Measurements from ENCODE around the gene XCL1. TPM values are rescaled to one million over a fixed set of nuclear protein-coding genes. Genes with fewer than 3 reads are reported as not detected.

The XCL1 gene
- polyA plus RNA-seq, 1 donor from 2014 or later, result 2.3 TPM

DNA sequence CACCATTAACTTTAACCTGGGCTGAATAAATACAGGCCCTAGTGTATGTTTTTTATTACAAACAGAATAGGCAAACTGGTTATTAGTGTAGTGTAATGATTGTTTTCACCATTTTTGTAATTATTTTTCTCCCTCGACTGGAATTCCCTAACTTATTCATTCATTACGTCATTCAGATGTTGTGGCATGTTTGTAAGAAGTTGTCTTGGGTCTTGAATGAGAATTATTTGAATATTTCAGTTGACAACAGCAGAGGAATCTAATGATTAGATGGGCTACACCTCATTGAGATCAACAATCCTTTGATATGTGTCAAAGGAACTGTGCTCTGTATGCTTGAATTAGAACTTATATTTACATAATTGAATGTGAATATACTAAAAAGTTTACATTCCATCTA lies 12.8 kb downstream of the XCL1 start:
- Histone ChIP-seq H3K27ac (ENCODE audit: low read length) (no peak overlapping the region), H3K79me2 (replicated peaks; ENCODE audit: insufficient read depth, low read length) (no peaks in the 10 kb centered on the region), H4K20me1 (ENCODE audit: insufficient read depth) (no peaks in the 10 kb centered on the region), H3K27me3 (ENCODE audit: insufficient read depth, low read depth, low read length) (no peaks in the 10 kb centered on the region), H3K9ac (ENCODE audit: low read length) (no peak overlapping the region), H2AFZ (ENCODE audit: low read depth, low read length) (no peak overlapping the region), H3K9me3 (ENCODE audit: low read length) (no peaks in the 10 kb centered on the region), H3K9me2 (ENCODE audit: insufficient read depth, low read length) (no peaks in the 10 kb centered on the region), H3F3A (ENCODE audit: insufficient read depth, low read length, poor library complexity, severe bottlenecking) (no peaks in the 10 kb centered on the region), H3K4me3 (ENCODE audit: low read length) (no peak overlapping the region), H3K36me3 (ENCODE audit: insufficient read depth, low read length) (no peaks in the 10 kb centered on the region), H3K4me2 (ENCODE audit: low read length) (no peak overlapping the region)
- no peak for TF ChIP-seq EZH2 (IDR thresholded peaks at IDR 0.05; ENCODE audit: borderline replicate concordance, insufficient read depth, low read length, poor library complexity, severe bottlenecking)
- TF ChIP-seq MXI1 (conservative IDR thresholded peaks at IDR 0.05; ENCODE audit: poor library complexity, severe bottlenecking), result no peak
- no peak for TF ChIP-seq POLR2AphosphoS5 (IDR thresholded peaks at IDR 0.05)
- no peak for TF ChIP-seq TAF1 (IDR thresholded peaks at IDR 0.05; ENCODE audit: low read depth)
- TF ChIP-seq RAD21 (conservative IDR thresholded peaks at IDR 0.05), result no peak
- no peak for TF ChIP-seq SMC3 (conservative IDR thresholded peaks at IDR 0.05; ENCODE audit: poor library complexity)
- TF ChIP-seq EP300 (conservative IDR thresholded peaks at IDR 0.05; ENCODE audit: poor library complexity, severe bottlenecking), result no peak
- TF ChIP-seq, protein P1, sequence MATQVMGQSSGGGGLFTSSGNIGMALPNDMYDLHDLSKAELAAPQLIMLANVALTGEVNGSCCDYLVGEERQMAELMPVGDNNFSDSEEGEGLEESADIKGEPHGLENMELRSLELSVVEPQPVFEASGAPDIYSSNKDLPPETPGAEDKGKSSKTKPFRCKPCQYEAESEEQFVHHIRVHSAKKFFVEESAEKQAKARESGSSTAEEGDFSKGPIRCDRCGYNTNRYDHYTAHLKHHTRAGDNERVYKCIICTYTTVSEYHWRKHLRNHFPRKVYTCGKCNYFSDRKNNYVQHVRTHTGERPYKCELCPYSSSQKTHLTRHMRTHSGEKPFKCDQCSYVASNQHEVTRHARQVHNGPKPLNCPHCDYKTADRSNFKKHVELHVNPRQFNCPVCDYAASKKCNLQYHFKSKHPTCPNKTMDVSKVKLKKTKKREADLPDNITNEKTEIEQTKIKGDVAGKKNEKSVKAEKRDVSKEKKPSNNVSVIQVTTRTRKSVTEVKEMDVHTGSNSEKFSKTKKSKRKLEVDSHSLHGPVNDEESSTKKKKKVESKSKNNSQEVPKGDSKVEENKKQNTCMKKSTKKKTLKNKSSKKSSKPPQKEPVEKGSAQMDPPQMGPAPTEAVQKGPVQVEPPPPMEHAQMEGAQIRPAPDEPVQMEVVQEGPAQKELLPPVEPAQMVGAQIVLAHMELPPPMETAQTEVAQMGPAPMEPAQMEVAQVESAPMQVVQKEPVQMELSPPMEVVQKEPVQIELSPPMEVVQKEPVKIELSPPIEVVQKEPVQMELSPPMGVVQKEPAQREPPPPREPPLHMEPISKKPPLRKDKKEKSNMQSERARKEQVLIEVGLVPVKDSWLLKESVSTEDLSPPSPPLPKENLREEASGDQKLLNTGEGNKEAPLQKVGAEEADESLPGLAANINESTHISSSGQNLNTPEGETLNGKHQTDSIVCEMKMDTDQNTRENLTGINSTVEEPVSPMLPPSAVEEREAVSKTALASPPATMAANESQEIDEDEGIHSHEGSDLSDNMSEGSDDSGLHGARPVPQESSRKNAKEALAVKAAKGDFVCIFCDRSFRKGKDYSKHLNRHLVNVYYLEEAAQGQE (IDR thresholded peaks at IDR 0.05; ENCODE audit: borderline replicate concordance), result no peak
- TF ChIP-seq, protein P2, sequence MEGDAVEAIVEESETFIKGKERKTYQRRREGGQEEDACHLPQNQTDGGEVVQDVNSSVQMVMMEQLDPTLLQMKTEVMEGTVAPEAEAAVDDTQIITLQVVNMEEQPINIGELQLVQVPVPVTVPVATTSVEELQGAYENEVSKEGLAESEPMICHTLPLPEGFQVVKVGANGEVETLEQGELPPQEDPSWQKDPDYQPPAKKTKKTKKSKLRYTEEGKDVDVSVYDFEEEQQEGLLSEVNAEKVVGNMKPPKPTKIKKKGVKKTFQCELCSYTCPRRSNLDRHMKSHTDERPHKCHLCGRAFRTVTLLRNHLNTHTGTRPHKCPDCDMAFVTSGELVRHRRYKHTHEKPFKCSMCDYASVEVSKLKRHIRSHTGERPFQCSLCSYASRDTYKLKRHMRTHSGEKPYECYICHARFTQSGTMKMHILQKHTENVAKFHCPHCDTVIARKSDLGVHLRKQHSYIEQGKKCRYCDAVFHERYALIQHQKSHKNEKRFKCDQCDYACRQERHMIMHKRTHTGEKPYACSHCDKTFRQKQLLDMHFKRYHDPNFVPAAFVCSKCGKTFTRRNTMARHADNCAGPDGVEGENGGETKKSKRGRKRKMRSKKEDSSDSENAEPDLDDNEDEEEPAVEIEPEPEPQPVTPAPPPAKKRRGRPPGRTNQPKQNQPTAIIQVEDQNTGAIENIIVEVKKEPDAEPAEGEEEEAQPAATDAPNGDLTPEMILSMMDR (IDR thresholded peaks at IDR 0.05; ENCODE audit: poor library complexity, severe bottlenecking), result no peak

DNA sequence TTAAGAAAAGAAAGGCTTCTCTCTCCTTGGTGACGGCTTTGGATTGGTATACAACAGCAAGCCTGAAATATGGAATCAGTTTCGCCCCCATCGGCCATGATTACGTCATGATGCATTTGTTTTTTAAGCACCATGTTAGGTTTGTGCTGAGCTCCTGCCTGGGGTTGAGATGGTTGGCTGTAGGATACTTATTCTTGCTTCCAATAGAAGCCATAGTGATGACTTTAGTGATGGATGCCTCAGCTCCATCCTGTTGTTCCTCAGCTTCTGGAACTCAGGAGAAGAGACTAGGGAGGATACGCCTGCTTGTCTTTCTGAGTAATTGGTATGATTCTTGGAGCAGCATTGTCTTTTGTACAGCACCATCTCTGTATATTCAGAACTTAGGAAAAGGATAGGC lies 14.7 kb downstream of the XCL1 start:
- no peak overlapping the region for H3K9ac ChIP-seq (ENCODE audit: low read length)
- no peak overlapping the region for H3K4me2 ChIP-seq (ENCODE audit: low read length)
- H3K27ac ChIP-seq (ENCODE audit: low read length), result no peak overlapping the region
- TF ChIP-seq, protein P1 (IDR thresholded peaks at IDR 0.05; ENCODE audit: borderline replicate concordance), result no peak
- TF ChIP-seq EP300 (conservative IDR thresholded peaks at IDR 0.05; ENCODE audit: poor library complexity, severe bottlenecking) (no peak), SMC3 (conservative IDR thresholded peaks at IDR 0.05; ENCODE audit: poor library complexity) (no peak), RAD21 (conservative IDR thresholded peaks at IDR 0.05) (no peak), TAF1 (IDR thresholded peaks at IDR 0.05; ENCODE audit: low read depth) (no peak), POLR2AphosphoS5 (IDR thresholded peaks at IDR 0.05) (no peak), MXI1 (conservative IDR thresholded peaks at IDR 0.05; ENCODE audit: poor library complexity, severe bottlenecking) (no peak), EZH2 (IDR thresholded peaks at IDR 0.05; ENCODE audit: borderline replicate concordance, insufficient read depth, low read length, poor library complexity, severe bottlenecking) (no peak)
- TF ChIP-seq, protein P2 (IDR thresholded peaks at IDR 0.05; ENCODE audit: poor library complexity, severe bottlenecking), result no peak
- H3K79me2 ChIP-seq (replicated peaks; ENCODE audit: insufficient read depth, low read length), result no peaks in the 10 kb centered on the region
- no peaks in the 10 kb centered on the region for H3K36me3 ChIP-seq (ENCODE audit: insufficient read depth, low read length)
- H3K9me3 ChIP-seq (ENCODE audit: low read length), result no peaks in the 10 kb centered on the region
- no peaks in the 10 kb centered on the region for H4K20me1 ChIP-seq (ENCODE audit: insufficient read depth)
- no peaks in the 10 kb centered on the region for H3K9me2 ChIP-seq (ENCODE audit: insufficient read depth, low read length)
- no peak overlapping the region for H2AFZ ChIP-seq (ENCODE audit: low read depth, low read length)
- H3K27me3 ChIP-seq (ENCODE audit: insufficient read depth, low read depth, low read length), result no peaks in the 10 kb centered on the region
- no peak overlapping the region for H3K4me3 ChIP-seq (ENCODE audit: low read length)
- no peaks in the 10 kb centered on the region for H3F3A ChIP-seq (ENCODE audit: insufficient read depth, low read length, poor library complexity, severe bottlenecking)

Measured in neural cell (in vitro differentiated cells).